Liver (tissue), 3 donors: ENCODE results near the gene PXYLP1.

Source experiments
- FOXA1 ChIP-seq: IDR thresholded peaks from 2 replicates; pipeline ENCODE4 v1.6.1; 2016; ENCODE audit warnings: antibody characterized with exemption
- FOXA2 ChIP-seq: IDR thresholded peaks from 2 replicates; pipeline ENCODE4 v1.6.1; 2016; ENCODE audit warnings: antibody characterized with exemption
- GABPA ChIP-seq, 2 donors: IDR thresholded peaks in 1 of 2; conservative IDR thresholded peaks in 1 of 2; 2 replicates each; pipeline ENCODE4 v1.6.1; 2016; ENCODE audit warnings: antibody characterized with exemption in 2 of 2, mild to moderate bottlenecking in 1 of 2, moderate library complexity in 1 of 2
- NR2F2 ChIP-seq: IDR thresholded peaks from 2 replicates; pipeline ENCODE4 v1.6.1; 2016; ENCODE audit warnings: antibody characterized with exemption
- RAD21 ChIP-seq, 2 donors: IDR thresholded peaks; 2 replicates each; pipeline ENCODE4 v1.6.1; 2016; ENCODE audit warnings: antibody characterized with exemption in 2 of 2, mild to moderate bottlenecking in 2 of 2
- RXRA ChIP-seq, 2 donors: IDR thresholded peaks; 2 replicates each; pipeline ENCODE4 v1.6.1; 2017 to 2018; ENCODE audit warnings: antibody characterized with exemption in 2 of 2, mild to moderate bottlenecking in 1 of 2
- TAF1 ChIP-seq: conservative IDR thresholded peaks from 2 replicates; pipeline ENCODE4 v1.6.1; 2016; ENCODE audit warnings: antibody characterized with exemption, mild to moderate bottlenecking
- YY1 ChIP-seq: IDR thresholded peaks from 2 replicates; pipeline ENCODE4 v1.6.1; 2016; ENCODE audit warnings: antibody characterized with exemption, mild to moderate bottlenecking
- TF ChIP-seq, protein P1 (sequence below): fragments of 150-350 bp; IDR thresholded peaks from 2 replicates; pipeline ENCODE4 v1.5.1; 2017; ENCODE audit warnings: improper control_type of control experiment, low read depth, low read length; ENCODE audit not compliant: missing input control
- donor health status: healthy.
- donor health status: healthy.

GRCh38 chr3:141183606-141184005 is 48.0 kb upstream of the PXYLP1 start:
- TF ChIP-seq, protein P1, sequence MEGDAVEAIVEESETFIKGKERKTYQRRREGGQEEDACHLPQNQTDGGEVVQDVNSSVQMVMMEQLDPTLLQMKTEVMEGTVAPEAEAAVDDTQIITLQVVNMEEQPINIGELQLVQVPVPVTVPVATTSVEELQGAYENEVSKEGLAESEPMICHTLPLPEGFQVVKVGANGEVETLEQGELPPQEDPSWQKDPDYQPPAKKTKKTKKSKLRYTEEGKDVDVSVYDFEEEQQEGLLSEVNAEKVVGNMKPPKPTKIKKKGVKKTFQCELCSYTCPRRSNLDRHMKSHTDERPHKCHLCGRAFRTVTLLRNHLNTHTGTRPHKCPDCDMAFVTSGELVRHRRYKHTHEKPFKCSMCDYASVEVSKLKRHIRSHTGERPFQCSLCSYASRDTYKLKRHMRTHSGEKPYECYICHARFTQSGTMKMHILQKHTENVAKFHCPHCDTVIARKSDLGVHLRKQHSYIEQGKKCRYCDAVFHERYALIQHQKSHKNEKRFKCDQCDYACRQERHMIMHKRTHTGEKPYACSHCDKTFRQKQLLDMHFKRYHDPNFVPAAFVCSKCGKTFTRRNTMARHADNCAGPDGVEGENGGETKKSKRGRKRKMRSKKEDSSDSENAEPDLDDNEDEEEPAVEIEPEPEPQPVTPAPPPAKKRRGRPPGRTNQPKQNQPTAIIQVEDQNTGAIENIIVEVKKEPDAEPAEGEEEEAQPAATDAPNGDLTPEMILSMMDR: no peak
- no peak for TF ChIP-seq FOXA1
- TF ChIP-seq YY1: no peak
- TF ChIP-seq GABPA (IDR thresholded peaks at IDR 0.05 in 1 of 2, conservative IDR thresholded peaks at IDR 0.05 in 1 of 2): no peak
- TF ChIP-seq FOXA2: no peak
- TF ChIP-seq TAF1: no peak
- TF ChIP-seq NR2F2: no peak
- TF ChIP-seq RAD21 (IDR thresholded peaks at IDR 0.05): no peak
- TF ChIP-seq RXRA (IDR thresholded peaks at IDR 0.05): no peak
